ENCODE data around the gene ZBTB7C.

DNA sequence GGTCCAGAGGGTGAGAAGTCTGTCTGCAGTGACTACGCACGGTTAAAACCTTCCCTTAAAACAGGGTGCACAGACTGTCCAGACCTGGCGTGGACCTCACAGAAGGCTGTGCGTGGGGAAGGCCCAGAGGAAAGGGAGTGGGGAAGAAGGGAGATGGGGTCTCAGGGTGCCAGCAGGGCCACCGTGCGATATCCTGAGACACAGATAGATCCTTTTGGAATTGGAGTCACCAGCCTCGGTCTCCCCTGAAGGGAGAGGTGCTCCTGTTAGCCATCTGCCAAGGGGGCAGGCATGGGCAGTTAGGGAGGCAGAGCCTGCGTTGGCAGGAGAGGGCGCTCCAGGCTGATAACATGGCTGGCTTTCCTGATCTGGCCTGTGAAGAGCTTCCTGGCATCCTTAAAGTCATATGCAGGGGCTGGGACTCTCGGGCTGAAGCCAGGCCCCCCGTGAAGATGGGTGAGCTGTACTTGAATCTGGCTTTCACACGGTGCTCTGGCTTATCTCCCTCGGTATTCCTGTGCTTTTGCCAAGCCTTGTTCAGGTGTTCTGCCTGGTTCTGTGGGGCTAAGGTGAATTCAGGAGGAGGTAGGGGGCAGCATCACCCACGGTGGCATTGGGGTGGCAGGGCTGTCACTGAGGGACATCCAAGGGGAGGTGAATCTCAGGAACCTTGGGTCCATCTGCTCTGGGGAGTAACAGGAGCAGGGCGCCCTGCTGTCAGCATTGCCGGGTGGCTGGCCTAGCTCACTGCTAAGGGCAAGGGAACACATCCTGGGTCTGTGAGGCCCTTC is 371.5 kb downstream of the ZBTB7C start:
- TF ChIP-seq POLR2A (IDR thresholded peaks at IDR 0.05; ENCODE audit: low read depth, low read length) (no peak), SPI1 (IDR thresholded peaks at IDR 0.05; ENCODE audit: low read depth, low read length) (no peak)

All from GM12891 (cell line).